Left lobe of liver (tissue), 2 donors: ENCODE measurements around the gene FAM193A. TPM values are rescaled to one million over a fixed set of nuclear protein-coding genes. Genes with fewer than 3 reads are reported as not detected.
A peak's percentile ranks its signal among the peaks of the same experiment; 100 is the strongest.

Experiments used
- ATAC-seq: fragments of 200-7000 bp; cut with Tn5 transposase; one replicate; pipeline ENCODE4 v1.9.1; 2020; ENCODE audit warnings: mild to moderate bottlenecking, moderate library complexity
- DNase-seq: peaks from one replicate; pipeline ENCODE4 v3.0.0-alpha.2; 2020; ENCODE audit warnings: low spot score
- total RNA-seq: library from RNA; stranded (reverse); gene quantifications from one replicate; pipeline ENCODE4 v1.2.1, GENCODE V29; 2021
- donor health status: DM: no; HTN: no; CAD: no; lungs with moderate emphysema.
- donor health status: DM: no; HTN: yes; CAD: no.

FAM193A gene
- total RNA-seq, 1 donor from 2014 or later, result 10.6 TPM

- no peak for DNase-seq
- no peak for ATAC-seq
Measured at GRCh38 chr4:2688697-2689096, 152.2 kb downstream of the FAM193A start.

DNA sequence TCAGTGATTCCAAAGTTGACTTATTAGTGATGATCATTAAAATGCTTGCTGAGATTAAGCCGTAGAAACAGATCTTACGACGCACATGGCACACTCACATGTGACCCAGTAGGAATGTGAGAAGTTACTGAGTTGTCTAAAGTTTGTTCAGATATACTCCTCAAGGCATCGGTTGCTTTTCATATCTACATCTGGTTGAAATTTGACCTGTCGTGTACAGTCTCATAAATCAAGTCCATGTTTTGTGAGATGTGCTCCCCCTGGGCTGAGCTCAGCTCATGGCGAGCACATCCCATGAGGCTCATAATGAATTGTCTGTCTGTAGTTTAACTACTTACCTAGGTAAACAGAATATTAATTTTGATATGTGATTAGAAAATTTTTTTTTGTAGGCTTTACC lies 152.7 kb downstream of the FAM193A start:
- ATAC-seq (no peak), DNase-seq (no peak)

GRCh38 chr4:2689825-2690700 lies 153.6 kb downstream of the FAM193A start:
- DNase-seq, result no peak
- ATAC-seq, result no peak

DNA sequence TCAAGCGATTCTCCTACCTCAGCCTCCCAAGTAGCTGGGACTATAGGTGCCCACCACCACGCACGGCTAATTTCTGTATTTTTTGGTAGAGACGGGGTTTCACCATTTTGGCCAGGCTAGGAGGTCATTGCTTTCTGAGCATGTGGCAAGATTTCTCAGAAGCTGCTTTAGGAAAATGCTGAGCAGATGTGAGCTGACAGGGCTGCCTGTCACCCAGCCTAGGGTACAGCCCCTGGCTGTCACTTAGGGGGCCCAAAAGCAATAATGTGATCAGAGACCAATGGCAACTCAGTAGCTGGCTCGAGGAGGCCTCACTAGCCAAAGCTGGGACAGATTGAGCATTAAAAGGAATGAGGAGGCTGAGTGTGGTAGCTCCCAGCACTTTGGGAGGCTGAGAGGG lies 154.9 kb downstream of the FAM193A start:
- no peak for DNase-seq
- no peak for ATAC-seq

GRCh38 chr4:2691952-2692435 lies 155.5 kb downstream of the FAM193A start:
- no peak for ATAC-seq
- no peak for DNase-seq

- DNase-seq (peak; percentile 38), ATAC-seq (no peak)
Measured at GRCh38 chr4:2694691-2695090, 158.2 kb downstream of the FAM193A start.

GRCh38 chr4:2695346-2696060 lies 159.1 kb downstream of the FAM193A start:
- ATAC-seq, result no peak
- no peak for DNase-seq

DNA sequence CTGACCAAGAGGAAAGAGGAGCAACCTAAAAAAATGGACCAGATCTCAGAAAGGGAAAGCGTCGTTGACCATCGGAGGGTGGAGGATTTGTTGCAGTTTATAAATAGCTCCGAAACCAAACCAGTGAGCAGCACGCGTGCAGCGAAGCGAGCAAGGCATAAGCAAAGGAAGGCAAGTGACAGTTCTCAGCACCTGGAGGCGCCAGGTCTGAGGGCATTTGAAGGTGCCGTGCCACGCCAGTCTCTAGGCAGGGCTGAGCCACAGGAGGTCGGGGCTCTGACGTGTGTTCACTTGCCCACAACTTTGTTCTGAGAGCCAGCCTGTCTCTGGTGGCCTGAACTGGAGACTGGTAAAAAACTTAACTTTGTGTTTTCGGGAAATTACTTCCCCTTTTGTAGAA lies 160.0 kb downstream of the FAM193A start:
- no peak for ATAC-seq
- DNase-seq, result no peak

DNA sequence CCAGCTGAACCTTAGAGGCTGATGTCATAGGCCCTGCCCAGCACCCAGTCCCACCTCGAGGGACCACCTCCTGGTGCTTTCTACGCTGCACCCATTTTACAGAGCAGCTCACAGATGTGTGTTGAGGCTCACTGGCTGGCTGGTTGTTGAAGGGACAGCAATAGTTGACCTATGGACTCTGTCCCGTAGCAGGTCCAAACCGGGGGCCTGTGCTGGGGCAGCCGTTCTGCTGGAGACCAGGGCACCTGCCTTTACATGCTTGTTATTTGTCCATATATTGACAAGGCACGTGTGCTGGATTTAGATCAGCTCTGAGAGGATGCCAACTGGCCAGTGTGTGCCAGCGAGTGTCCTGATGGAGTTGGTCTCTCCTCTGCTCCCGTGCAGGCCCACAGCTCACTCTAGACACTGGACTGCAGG lies 161.6 kb downstream of the FAM193A start:
- ATAC-seq (peak; percentile 85), DNase-seq (peak; percentile 89)

- DNase-seq, result peak; percentile 5
- no peak for ATAC-seq
Measured at GRCh38 chr4:2698504-2698903, 162.1 kb downstream of the FAM193A start.

DNA sequence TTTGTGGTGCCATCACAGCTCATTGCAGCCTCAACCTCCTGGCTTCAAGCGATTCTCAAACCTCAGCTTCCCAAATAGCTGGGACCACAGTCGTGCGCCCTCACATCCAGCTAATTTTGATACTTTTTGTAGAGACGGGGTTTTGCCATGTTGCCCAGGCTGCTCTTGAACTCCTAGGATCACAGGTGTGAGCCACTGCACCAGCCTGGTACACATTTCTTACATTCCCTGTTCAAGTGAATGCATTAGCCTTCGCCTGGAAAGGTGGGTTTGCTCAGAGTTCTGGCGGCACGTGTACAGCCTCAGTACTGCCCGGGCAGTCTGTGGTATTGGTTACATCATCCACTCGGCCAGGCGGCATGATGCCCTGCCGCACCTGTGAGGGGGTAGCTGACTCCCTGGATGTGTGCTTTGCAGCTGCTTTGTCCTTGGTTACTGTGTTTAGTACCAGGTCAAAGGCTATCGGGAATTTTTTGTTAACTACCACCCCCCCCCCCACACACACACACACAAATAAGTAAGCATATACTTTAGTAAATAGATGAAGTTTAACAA lies 162.6 kb downstream of the FAM193A start:
- DNase-seq (peak; percentile 81), ATAC-seq (peak; percentile 75)

GRCh38 chr4:2699534-2699933 lies 163.1 kb downstream of the FAM193A start:
- no peak for ATAC-seq
- peak; percentile 33 for DNase-seq

DNA sequence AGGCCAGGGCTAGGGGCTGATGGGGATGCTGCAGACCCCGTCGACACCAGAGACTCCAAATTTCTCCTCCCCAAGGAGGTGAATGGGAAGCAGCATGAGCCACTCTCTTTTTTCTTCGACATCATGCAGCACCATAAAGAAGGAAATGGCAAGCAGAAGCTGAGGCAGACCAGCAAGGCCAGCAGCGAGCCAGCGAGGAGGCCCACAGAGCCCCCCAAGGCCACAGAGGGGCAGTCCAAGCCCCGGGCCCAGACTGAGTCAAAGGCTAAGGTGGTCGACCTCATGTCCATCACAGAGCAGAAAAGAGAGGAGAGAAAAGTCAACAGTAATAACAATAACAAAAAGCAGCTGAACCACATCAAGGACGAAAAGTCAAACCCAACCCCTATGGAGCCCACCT lies 163.6 kb downstream of the FAM193A start:
- no peak for ATAC-seq
- DNase-seq, result peak; percentile 28

- DNase-seq, result peak; percentile 15
Measured at GRCh38 chr4:2702361-2702760, 165.9 kb downstream of the FAM193A start.

GRCh38 chr4:2702770-2703169 lies 166.3 kb downstream of the FAM193A start:
- ATAC-seq (no peak), DNase-seq (no peak)

More at GRCh38 chr4:2702361-2702760, 165.9 kb downstream of the FAM193A start:
- ATAC-seq, result no peak

DNA sequence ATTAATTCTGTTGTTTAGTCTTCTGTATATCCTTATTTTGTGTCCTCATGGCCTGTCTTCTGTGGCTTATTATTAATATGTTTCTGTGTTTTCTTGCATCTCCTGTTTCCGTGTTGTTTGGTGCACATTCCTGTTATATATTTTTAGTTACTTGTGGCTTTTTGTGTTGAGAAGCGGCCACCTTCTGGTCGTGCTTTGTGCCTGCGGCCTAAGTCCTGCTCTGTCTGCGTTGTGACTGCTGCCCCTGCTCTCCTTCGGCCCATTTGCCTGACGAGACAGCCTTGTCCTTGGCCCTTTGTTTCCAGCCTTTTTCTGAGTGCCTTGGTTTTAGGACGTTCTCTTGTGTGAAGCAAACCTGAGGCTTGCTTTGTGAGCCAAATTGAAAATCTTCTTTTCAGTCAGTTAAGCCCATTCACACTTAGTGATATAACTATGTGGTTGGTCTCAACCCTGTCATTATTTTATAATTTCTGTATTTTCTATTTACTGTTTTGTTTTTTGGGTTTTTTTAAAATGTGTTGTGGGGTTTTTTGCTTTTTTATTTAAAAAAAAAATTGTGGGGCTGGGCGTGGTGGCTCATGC lies 175.9 kb downstream of the FAM193A start:
- DNase-seq (peak; percentile 30), ATAC-seq (no peak)

DNA sequence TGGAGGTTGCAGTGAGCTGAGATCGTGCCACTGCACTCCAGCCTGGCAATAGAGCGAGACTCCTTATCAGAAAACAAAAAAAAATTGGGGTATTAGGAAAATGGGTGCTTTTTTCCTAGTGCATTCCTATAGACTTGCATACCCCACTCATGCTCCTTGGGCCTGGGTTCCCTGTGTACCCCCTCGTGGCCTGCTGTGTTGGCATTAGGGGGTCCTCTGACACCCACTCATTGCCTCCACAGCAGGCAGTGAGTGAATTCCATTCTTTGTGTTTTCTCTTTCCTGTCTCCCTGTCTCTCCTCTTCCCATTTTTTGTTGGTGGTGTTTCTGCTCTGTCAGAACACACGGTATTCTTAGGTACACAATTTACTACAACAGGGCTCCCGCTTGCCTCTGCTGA lies 176.9 kb downstream of the FAM193A start:
- ATAC-seq, result no peak
- DNase-seq, result no peak

DNA sequence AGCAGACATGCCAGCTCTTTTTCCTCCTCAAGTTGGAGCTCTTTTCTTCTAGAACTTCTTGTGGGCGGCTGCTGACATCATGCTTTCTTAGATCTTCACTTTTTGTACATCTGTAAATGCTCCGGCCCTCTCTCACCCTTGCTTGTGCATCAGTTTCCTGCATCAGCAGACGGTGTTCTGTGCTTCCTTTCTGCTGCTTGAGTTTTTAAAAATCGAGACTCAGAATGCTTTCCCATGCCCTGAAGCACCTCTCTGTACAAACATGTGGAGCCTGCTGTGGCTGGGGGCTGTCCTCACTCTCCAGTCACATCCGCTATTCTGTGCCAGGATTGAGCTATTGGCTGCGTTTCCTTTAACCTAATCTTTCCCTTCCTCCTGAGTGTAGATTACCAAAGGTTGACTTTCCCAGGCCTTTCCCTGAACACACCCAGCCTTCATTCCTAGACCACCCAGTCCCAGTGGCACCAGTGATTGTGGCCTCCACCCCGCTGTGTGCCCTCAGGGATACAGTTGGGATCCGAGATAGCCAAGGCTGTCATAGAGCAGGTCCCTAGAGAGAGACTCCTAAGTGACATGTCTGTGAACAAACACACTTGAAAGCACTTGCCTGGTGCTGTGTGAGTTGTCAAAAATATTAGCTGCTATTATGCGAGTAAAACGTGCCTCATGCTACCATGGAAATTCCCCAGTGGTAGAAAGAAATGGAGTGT lies 177.8 kb downstream of the FAM193A start:
- ATAC-seq (peak; percentile 84), DNase-seq (peak; percentile 59)

GRCh38 chr4:2714918-2715317 lies 178.5 kb downstream of the FAM193A start:
- ATAC-seq (peak; percentile 72), DNase-seq (no peak)

DNA sequence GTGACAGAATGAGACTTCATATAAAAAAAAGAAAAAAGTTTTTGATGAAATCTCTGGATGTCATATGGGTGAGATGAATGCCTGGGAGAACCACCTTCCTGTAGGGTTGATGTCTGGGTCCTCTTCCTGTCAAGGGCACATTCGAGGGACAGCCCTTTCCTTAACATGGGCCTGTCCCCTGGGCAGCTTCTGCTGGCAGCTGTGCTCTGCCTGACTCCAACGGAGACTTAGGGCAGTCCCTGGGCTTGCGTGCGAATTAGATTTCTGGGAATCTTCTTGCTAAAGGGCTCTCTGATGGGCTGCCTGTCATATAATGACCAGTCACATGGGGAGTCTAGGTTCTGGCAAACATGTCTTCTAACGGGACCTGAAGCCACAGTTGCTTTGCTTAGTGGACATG lies 179.0 kb downstream of the FAM193A start:
- no peak for ATAC-seq
- no peak for DNase-seq

DNA sequence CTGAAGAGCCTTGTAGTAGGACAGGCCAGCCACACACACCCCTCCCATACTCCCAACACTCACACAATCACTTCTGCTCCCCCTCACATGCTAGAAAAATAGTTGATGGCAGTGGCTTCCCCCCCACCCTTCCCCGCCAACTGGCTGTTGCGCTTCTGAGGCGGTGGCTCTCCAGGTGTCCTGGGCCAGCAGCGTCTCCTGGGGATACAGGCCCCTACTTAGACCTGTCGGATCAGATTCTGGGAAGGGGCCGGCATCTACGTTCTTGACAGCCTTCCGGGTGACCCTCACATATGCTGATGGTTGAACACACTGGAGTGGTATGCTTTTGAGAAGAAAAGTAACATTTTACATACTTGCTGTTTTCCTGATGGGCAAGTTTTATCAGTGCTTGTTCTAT lies 179.8 kb downstream of the FAM193A start:
- DNase-seq (no peak), ATAC-seq (no peak)
